ENCODE measurements around the gene PSAP. TPM values are rescaled to one million over a fixed set of nuclear protein-coding genes. Genes with fewer than 3 reads are reported as not detected.
A peak's percentile ranks its signal among the peaks of the same experiment; 100 is the strongest.
"Not testable (repeated sequence)": the region's sequence is repeated elsewhere in the genome, so short reads cannot be mapped to it uniquely, and the experiment has no call there.

The PSAP gene
- 100 to 1,000 TPM in 1 of 2 experiments, 10 to 100 TPM in 1; 94.2 to 101 TPM for total RNA-seq

DNA sequence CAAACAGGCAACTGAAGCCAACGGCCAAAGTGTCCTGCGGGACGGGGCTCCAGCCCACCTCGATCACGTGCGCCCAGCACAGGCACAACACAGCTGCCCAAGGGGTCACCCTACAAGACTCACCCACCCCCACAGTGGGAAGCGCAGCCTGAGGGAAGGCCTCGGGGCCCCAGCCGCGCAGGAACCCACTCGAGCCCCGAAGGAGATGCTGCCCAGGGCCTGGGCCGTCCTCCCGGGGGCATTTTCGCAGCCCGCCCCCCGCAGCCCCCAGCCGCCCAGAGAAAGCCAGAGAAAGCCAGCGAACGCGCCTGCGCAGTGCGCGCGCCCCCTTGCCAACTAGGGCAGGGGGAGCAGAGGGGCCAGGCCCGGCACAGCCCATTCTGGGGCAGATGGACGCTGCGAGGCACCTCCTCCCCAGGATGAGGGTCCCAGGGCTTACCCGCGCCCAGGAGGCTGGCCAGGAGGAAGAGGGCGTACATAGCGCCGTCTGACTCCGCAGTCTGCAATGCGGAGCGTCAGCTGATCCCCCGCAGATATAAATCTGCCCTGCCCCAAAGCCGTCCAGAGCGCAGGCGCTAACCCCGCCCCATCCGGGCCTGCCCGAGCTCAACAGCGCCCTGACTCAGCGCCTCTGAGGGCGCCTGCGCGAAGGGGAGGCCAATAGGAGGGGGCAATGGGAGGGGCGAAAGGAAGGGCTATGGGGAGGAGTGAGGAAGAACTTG is at the start of gene PSAP:
Gene PSAP (minus strand): TSS at position 509 of the 722 bp plus-strand sequence. CDS start 30 bp downstream, at position 479.
- H3K36me3 Mint-ChIP-seq (ENCODE audit: low read depth): no peaks in the 10 kb centered on the region
- peak within 1 kb of the TSS; percentile 79 for H3K27ac Mint-ChIP-seq
- CTCF ChIA-PET: interaction anchor here (1.0 to 4.6 kb wide), 10 partner anchors 9 to 154 kb away, joined by 3 to 19 read pairs (median 4); no protein-coding TSS in a partner anchor
- peak; percentile 99 for DNase-seq
- peak within 1 kb of the TSS; percentile 97 for H3K4me3 Mint-ChIP-seq
- intact Hi-C loops (cut with micrococcal nuclease): no loop called here
- TF ChIP-seq, protein P1, sequence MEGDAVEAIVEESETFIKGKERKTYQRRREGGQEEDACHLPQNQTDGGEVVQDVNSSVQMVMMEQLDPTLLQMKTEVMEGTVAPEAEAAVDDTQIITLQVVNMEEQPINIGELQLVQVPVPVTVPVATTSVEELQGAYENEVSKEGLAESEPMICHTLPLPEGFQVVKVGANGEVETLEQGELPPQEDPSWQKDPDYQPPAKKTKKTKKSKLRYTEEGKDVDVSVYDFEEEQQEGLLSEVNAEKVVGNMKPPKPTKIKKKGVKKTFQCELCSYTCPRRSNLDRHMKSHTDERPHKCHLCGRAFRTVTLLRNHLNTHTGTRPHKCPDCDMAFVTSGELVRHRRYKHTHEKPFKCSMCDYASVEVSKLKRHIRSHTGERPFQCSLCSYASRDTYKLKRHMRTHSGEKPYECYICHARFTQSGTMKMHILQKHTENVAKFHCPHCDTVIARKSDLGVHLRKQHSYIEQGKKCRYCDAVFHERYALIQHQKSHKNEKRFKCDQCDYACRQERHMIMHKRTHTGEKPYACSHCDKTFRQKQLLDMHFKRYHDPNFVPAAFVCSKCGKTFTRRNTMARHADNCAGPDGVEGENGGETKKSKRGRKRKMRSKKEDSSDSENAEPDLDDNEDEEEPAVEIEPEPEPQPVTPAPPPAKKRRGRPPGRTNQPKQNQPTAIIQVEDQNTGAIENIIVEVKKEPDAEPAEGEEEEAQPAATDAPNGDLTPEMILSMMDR (IDR thresholded peaks at IDR 0.05): no peak
- POLR2A ChIA-PET: interaction anchor here (0.6 to 1.6 kb wide), 7 partner anchors 8 to 676 kb away, joined by 3 to 7 read pairs (median 3); no protein-coding TSS in a partner anchor
- no peaks in the 10 kb centered on the region for H3K27me3 Mint-ChIP-seq
- no peaks in the 10 kb centered on the region for H3K9me3 Mint-ChIP-seq
- peaks cover 42% of the 10 kb centered on the region for H3K4me1 Mint-ChIP-seq (ENCODE audit: low read depth)
- peak; percentile 99 for ATAC-seq

DNA sequence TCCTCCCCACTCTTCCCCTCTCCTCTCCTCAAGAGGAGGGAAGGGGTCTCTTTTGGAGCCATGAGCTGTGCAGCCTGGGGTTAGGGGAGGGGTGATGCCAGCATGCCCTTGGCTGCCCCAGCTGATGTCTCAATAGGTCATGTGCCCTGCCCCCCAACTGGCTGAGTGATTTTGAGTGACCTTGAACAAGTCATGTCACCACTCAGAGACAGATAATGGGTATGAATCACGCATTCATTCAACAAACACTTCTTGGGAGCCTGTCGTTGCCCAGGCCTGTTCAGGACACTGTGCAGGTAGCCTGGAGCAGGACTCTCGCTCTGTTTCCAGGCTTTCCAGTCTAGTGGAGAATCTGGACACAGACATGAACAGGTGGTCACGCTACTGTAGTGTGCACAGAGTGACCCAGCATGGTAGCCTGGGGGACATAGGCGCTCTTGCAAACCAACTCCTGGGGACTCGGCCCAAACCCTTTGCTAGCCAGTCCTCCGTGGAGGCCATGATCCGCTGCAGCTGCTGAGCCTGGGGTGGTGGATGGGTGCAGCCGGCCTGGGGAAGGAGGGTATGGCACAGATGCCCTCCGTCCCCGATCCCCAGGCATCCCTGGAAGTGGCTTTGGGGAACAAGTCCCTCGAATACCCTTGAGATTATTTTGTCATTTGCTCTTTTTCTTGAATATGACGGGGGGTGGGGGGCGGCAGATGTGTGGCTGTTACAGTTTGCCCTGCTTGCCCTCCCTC is 49.6 kb upstream of the PSAP start:
- DNase-seq: no peak
- POLR2A ChIA-PET: no interaction called here
- intact Hi-C loops (cut with micrococcal nuclease): no loop called here

DNA sequence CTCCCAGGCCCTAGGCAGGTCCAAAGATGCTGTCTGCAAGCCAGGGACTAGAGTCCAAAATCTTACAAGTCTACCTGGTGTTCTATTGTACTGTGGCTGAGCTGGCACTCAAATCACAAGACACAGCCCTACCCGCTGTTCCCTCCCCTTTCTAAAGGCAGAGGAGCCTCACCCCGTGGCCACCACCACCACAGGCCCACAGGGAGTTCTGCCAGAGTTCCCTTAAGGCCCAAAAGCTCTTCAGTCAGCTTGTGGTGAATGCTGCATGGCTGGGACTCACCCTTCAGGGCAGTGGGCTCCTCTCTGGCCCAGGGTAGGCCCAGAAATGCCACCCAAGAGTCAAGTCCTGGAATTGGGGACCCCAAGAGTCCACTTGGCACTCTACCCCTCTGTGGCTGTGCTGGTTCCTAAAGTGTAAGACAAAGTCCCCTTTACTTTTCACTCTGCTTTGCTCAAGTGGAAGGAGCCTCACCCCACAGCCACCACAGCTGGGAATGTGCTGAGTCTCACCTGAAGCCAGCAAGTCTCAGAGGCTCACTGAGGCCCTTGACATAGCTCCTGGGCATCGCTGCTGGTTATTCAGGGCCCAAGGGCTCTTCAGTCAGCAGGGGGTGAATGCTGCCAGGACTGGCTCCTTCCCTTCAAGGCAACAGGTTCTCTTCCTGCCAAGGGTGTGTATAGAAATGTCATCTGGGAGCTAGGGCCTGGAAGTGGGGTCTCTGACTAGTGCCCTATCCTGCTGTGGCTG is 48.8 kb upstream of the PSAP start:
- ChIA-PET CTCF (interaction anchor here (1.5 to 8.7 kb wide), 2 partner anchors 150 to 440 kb away, joined by 3 to 129 read pairs; no protein-coding TSS in a partner anchor), POLR2A (no interaction called here)
- no peak overlapping the region for H3K4me3 Mint-ChIP-seq
- TF ChIP-seq, protein P1 (IDR thresholded peaks at IDR 0.05): no peak
- H3K36me3 Mint-ChIP-seq (ENCODE audit: low read depth): peaks cover 1% of the 10 kb centered on the region
- intact Hi-C loops (cut with micrococcal nuclease): loop anchor here (5.0 to 10.0 kb wide), 2 partner anchors 65 to 147 kb away; no protein-coding TSS in a partner anchor
- peaks cover 1% of the 10 kb centered on the region for H3K9me3 Mint-ChIP-seq
- DNase-seq (no peak), ATAC-seq (no peak)
- no peak overlapping the region for H3K27ac Mint-ChIP-seq
- H3K27me3 Mint-ChIP-seq: no peaks in the 10 kb centered on the region
- no peaks in the 10 kb centered on the region for H3K4me1 Mint-ChIP-seq (ENCODE audit: low read depth)

More for the DNA sequence above, 49.6 kb upstream of the PSAP start:
- TF ChIP-seq, protein P1 (IDR thresholded peaks at IDR 0.05): no peak
- Mint-ChIP-seq H3K27me3 (no peaks in the 10 kb centered on the region), H3K36me3 (ENCODE audit: low read depth) (peaks cover 1% of the 10 kb centered on the region), H3K9me3 (peaks cover 1% of the 10 kb centered on the region), H3K4me1 (ENCODE audit: low read depth) (no peaks in the 10 kb centered on the region), H3K27ac (no peak overlapping the region), H3K4me3 (no peak overlapping the region)
- ATAC-seq: no peak
- CTCF ChIA-PET: interaction anchor here (1.5 to 8.7 kb wide), 2 partner anchors 149 to 439 kb away, joined by 3 to 129 read pairs; no protein-coding TSS in a partner anchor

DNA sequence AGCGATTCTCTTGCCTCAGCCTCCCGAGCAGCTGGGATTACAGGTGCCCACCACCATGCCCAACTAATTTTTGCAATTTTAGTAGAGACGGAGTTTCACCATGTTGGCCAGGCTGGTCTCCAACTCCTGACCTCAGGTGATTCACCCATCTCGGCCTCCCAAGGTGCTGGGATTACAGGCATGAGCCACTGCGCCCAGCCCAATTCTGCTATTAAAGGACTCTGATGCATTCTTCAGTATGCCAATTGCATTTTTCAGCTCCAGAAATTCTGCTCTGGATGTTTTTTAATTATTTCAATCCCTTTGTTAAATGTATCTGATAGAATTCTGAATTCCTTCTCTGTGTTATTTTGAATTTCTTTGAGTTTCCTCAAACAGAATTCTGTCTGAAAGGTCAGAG is 47.3 kb upstream of the PSAP start:
- H3K4me1 Mint-ChIP-seq (ENCODE audit: low read depth); H3K27ac Mint-ChIP-seq; H3K4me3 Mint-ChIP-seq; H3K27me3 Mint-ChIP-seq; DNase-seq; POLR2A ChIA-PET; ATAC-seq; H3K9me3 Mint-ChIP-seq; H3K36me3 Mint-ChIP-seq (ENCODE audit: low read depth): not testable (repeated sequence)
- CTCF ChIA-PET: interaction anchor here (1.2 to 8.7 kb wide), 4 partner anchors 55 to 151 kb away, joined by 3 to 129 read pairs (median 4); no protein-coding TSS in a partner anchor
- intact Hi-C loops (cut with micrococcal nuclease): loop anchor here (5.0 to 10.0 kb wide), 2 partner anchors 64 to 149 kb away; no protein-coding TSS in a partner anchor

DNA sequence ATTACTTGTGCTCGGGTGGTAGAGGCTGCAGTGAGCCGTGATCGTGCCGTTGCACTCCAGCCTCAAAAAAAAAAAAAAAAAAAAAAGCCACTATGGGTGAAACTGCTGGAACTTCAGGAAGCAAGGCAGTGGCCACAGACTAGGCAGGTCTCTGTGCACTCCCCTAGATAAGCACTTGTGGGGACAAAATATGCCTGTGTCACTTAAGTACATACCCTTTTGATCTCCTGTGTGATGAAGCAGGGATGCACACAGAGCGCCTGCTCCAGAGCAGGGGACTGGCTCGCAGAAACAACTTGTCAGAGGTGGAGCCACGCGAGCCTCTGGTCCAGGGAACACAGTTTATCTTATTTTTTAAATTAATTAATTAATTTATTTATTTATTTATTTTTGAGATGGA is 42.9 kb upstream of the PSAP start:
- intact Hi-C loops (cut with micrococcal nuclease): loop anchor here (10.0 kb wide), 1 partner anchor 59 kb away; no protein-coding TSS in a partner anchor
- ChIA-PET CTCF (interaction anchor here (0.6 to 8.7 kb wide), 7 partner anchors 10 to 510 kb away, joined by 3 to 129 read pairs (median 3); no protein-coding TSS in a partner anchor), POLR2A (no interaction called here)
- peaks cover 1% of the 10 kb centered on the region for H3K9me3 Mint-ChIP-seq
- DNase-seq (no peak), ATAC-seq (no peak)
- H3K36me3 Mint-ChIP-seq (ENCODE audit: low read depth): no peaks in the 10 kb centered on the region
- TF ChIP-seq, protein P1 (IDR thresholded peaks at IDR 0.05): no peak
- peaks cover 6% of the 10 kb centered on the region for H3K4me1 Mint-ChIP-seq (ENCODE audit: low read depth)
- no peak overlapping the region for H3K27ac Mint-ChIP-seq
- no peaks in the 10 kb centered on the region for H3K27me3 Mint-ChIP-seq
- H3K4me3 Mint-ChIP-seq: no peak overlapping the region

All from activated CD8-positive, alpha-beta T cell treated with anti-CD3 and anti-CD28 coated beads for 36 hours (primary cell).